IPS-11a (cell line): ENCODE results near the gene WBP1L.
"Not testable (repeated sequence)": the region's sequence is repeated elsewhere in the genome, so short reads cannot be mapped to it uniquely, and the experiment has no call there.

Experiments
- H3K4me3 ChIP-seq: one replicate; pipeline ENCODE4 v1.5.1; 2013; ENCODE audit warnings: low read depth, low read length, control low read depth

WBP1L gene

GRCh38 chr10:102758240-102758932, 14.6 kb downstream of the WBP1L start:
- H3K4me3 ChIP-seq = no peak overlapping the region

GRCh38 chr10:102758933-102759262, 15.2 kb downstream of the WBP1L start:
- H3K4me3 ChIP-seq = not testable (repeated sequence)

GRCh38 chr10:102759497-102760210, 15.9 kb downstream of the WBP1L start:
- H3K4me3 ChIP-seq = no peak overlapping the region

DNA sequence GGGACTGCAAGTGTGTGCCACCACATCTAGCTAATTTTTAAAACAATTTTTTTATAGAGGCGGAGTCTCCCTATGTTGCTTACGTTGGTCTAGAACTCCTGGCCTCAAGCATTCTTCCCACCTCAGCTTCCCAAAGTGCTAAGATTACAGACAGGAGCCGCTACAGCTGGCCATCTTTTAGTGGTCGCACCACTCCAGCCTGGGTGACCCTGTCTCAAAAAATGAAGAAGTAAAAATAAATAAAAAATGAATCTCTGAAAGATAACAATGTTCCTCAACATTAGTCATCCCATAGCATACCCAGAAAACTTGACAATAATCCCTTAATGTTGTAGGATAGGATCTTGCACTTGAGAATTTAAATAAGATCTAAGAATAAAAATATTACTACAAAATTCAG, 18.2 kb downstream of the WBP1L start:
- H3K4me3 ChIP-seq = no peak overlapping the region

- no peak overlapping the region for H3K4me3 ChIP-seq
Measured at GRCh38 chr10:102762401-102763015, 18.8 kb downstream of the WBP1L start.

GRCh38 chr10:102763037-102763607, 19.4 kb downstream of the WBP1L start:
- no peak overlapping the region for H3K4me3 ChIP-seq

GRCh38 chr10:102764470-102765161, 20.9 kb downstream of the WBP1L start:
- no peak overlapping the region for H3K4me3 ChIP-seq

GRCh38 chr10:102765336-102765735, 21.6 kb downstream of the WBP1L start:
- no peak overlapping the region for H3K4me3 ChIP-seq

- no peak overlapping the region for H3K4me3 ChIP-seq
Measured at GRCh38 chr10:102767428-102768160, 23.8 kb downstream of the WBP1L start.

- H3K4me3 ChIP-seq = no peak overlapping the region
Measured at GRCh38 chr10:102769375-102770107, 25.8 kb downstream of the WBP1L start.

GRCh38 chr10:102770108-102770482, 26.3 kb downstream of the WBP1L start:
- H3K4me3 ChIP-seq = no peak overlapping the region

DNA sequence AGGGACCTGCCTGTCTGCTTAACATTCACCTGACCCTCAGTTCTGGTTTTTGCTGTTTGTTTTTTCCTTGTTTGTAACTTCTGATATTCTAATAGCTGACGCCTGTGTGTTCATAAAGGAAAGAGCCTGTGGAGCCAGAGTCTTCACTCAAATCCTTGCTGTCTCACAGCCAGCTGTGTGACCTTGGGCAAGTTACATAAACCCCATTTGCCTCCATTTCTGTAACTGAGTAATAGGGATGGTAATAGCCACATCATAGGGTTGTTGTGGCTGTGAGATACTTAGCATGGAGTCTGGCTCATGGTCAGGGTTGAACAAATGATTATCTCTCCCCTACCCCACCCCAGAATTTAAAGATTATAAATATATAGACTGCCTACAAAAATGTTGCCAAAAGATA, 27.0 kb downstream of the WBP1L start:
- no peak overlapping the region for H3K4me3 ChIP-seq

GRCh38 chr10:102773320-102773719, 29.6 kb downstream of the WBP1L start:
- H3K4me3 ChIP-seq = no peak overlapping the region

GRCh38 chr10:102773986-102774385, 30.2 kb downstream of the WBP1L start:
- H3K4me3 ChIP-seq = no peak overlapping the region

DNA sequence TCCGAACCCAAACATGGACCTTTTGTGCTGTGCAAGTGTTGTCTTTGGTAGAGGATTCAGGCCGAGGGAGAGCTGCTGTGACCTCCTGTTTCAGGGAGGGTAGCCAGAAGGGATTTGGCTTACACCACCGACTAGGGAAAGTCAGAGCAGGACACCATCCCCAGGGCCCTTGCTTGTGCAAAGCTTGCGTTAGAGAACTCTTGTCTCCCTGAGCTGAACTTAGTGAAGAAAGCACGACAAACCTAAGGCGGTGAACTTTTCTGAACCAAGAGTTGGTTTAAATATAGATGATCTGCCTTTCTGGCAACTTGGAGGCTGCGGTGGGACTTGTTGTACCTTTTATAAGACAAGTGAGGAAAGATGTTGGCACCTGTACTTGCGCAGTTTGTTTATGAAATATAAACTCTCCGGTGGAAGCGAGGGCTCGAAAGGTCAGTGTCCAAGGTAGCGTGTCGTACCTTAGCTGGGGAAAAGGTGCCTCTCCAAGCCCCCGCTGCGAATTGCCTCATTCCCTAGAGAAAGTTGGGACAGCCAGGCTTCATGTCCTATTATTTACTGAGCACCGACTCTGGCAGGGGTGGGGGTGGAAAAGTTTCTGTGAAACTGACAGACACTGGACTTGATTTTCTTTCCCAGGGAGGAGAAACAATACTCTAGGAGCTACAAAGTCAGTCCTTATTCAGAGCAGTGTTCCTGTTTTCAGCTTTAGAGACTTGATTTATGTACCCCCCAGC, 31.6 kb downstream of the WBP1L start:
- no peak overlapping the region for H3K4me3 ChIP-seq

DNA sequence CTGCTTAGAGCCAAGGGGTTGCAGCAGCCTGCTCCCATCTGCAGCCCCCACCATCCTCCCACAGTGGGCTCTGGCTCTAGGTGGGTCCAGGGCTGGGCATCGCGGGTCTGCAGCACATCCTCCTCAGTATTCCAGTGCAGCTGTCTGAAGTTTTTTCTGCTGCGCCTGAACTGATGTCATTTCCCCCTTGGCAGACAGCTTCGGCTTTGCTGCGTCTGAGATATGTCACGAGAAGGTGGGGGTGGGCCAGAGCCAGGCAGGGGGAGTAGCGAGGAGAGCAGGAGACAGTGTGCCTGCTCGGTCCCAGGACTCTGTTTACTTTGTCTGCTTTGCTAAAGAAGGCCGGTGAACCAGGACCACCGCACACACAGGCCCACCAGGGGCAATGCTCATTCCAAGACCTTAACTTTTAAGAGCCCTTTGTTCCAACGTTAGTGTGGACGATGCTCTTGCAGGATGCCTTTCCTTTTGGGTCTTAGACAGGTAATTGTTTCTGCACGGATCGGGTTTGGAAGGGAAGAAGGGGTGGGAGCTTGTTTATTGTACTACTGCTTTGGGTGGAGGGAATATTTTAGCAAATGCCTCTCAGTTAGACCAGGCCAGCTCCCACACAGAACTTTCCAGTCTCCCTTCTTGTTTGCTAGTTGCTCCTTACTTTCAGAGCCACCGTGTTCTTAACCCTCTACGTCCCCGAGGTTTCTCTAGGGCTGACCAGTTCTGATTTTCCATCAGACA, 32.4 kb downstream of the WBP1L start:
- no peak overlapping the region for H3K4me3 ChIP-seq

DNA sequence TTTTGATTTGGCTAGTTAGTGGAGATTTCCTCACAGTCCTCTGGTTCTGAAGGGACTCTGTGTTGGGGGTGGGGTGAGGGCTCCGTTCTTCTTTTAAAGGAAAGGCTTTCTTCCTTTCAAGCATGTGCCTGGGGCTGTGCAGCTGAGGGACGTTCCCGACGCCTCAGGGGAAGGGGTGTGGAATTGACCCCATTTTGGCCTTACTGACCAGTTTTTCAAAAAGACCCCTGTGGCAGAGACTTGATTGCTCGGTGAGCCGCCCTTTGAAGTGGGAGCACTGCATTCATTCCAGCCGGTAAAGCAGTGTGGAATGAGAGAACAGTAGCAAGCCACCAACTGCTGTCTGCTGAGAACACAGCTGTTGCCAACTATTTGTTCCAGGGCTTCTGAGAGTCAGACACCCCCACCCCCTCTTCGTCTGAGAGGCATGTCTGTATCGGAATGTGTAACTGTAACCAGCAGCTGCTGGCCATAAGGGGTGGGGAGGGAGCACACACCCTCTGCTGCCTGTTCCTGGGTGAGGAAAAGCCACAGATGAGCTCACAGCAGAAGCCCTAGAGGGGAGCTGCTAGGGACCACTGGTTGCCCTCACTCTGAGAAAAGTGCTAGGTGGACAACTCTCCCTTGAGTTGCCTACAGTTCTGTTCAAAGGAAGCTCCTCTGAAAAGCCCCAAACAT, 33.2 kb downstream of the WBP1L start:
- no peak overlapping the region for H3K4me3 ChIP-seq
